ENCODE data around the gene INO80B. TPM values are rescaled to one million over a fixed set of nuclear protein-coding genes. Genes with fewer than 3 reads are reported as not detected.

The INO80B gene
- 10 to 100 TPM; 15.9 to 75.9 (median 36.0) TPM for total RNA-seq

- peaks cover 42% of the 10 kb centered on the region for H3K4me1 ChIP-seq
- no peak for TF ChIP-seq EP300 (IDR thresholded peaks at IDR 0.05)
- TF ChIP-seq POLR2AphosphoS5 (IDR thresholded peaks at IDR 0.05), result peak in 2 of 3 donors; percentile 89 to 96
- no peak for TF ChIP-seq CTCF (IDR thresholded peaks at IDR 0.05)
- no peak for TF ChIP-seq POLR2A (IDR thresholded peaks at IDR 0.05)
- no peaks in the 10 kb centered on the region for H3K36me3 ChIP-seq
- H3K27me3 ChIP-seq, result no peaks in the 10 kb centered on the region
- peak within 1 kb of the TSS; percentile 73 for H3K27ac ChIP-seq
- WGBS, result 2% methylated on average over 26 of the region's 40 CpGs
- peak; percentile 97 to 98 for DNase-seq (ENCODE audit: low spot score in 2 of 2)
- peak within 1 kb of the TSS; percentile 78 for H3K4me3 ChIP-seq
- H3K9me3 ChIP-seq, result no peaks in the 10 kb centered on the region
Observed at GRCh38 chr2:74454654-74455511, at the start of gene INO80B. Gene INO80B (plus strand): TSS chr2:74455087. CDS start chr2:74455117, 30 bp downstream.

GRCh38 chr2:74406035-74406434 is 48.9 kb upstream of the INO80B start:
- TF ChIP-seq EP300 (IDR thresholded peaks at IDR 0.05) (no peak), POLR2AphosphoS5 (IDR thresholded peaks at IDR 0.05) (no peak), POLR2A (IDR thresholded peaks at IDR 0.05) (no peak), CTCF (IDR thresholded peaks at IDR 0.05) (no peak)

GRCh38 chr2:74407682-74408081 is 47.2 kb upstream of the INO80B start:
- 59% methylated on average over 5 of the region's 5 CpGs for WGBS
- H3K9me3 ChIP-seq, result no peaks in the 10 kb centered on the region
- H3K27me3 ChIP-seq, result no peaks in the 10 kb centered on the region
- H3K4me3 ChIP-seq, result no peak overlapping the region
- no peak for DNase-seq (ENCODE audit: low spot score in 2 of 2)
- H3K36me3 ChIP-seq, result no peaks in the 10 kb centered on the region
- H3K4me1 ChIP-seq, result no peaks in the 10 kb centered on the region
- TF ChIP-seq CTCF (IDR thresholded peaks at IDR 0.05), result no peak
- TF ChIP-seq POLR2A (IDR thresholded peaks at IDR 0.05), result no peak
- TF ChIP-seq EP300 (IDR thresholded peaks at IDR 0.05), result no peak
- no peak for TF ChIP-seq POLR2AphosphoS5 (IDR thresholded peaks at IDR 0.05)
- no peak overlapping the region for H3K27ac ChIP-seq

More at GRCh38 chr2:74406035-74406434, 48.9 kb upstream of the INO80B start:
- Histone ChIP-seq H3K36me3 (no peaks in the 10 kb centered on the region), H3K27ac (no peak overlapping the region), H3K27me3 (no peaks in the 10 kb centered on the region), H3K9me3 (no peaks in the 10 kb centered on the region), H3K4me1 (no peaks in the 10 kb centered on the region), H3K4me3 (no peak overlapping the region)
- no peak for DNase-seq (ENCODE audit: low spot score in 2 of 2)

GRCh38 chr2:74413001-74413698 is 41.7 kb upstream of the INO80B start:
- Histone ChIP-seq H3K27me3 (no peaks in the 10 kb centered on the region), H3K4me1 (peaks cover 29% of the 10 kb centered on the region), H3K9me3 (no peaks in the 10 kb centered on the region), H3K4me3 (no peak overlapping the region), H3K27ac (no peak overlapping the region), H3K36me3 (no peaks in the 10 kb centered on the region)
- no peak for DNase-seq (ENCODE audit: low spot score in 2 of 2)
- no peak for TF ChIP-seq CTCF (IDR thresholded peaks at IDR 0.05)
- no peak for TF ChIP-seq EP300 (IDR thresholded peaks at IDR 0.05)
- no peak for TF ChIP-seq POLR2AphosphoS5 (IDR thresholded peaks at IDR 0.05)
- WGBS, result 76% methylated on average over 8 of the region's 8 CpGs

- H3K4me3 ChIP-seq, result peak overlapping the region; percentile 46
- DNase-seq (ENCODE audit: low spot score in 2 of 2), result no peak
Observed at GRCh38 chr2:74414441-74414840, 40.4 kb upstream of the INO80B start.

More at GRCh38 chr2:74414441-74414840, 40.4 kb upstream of the INO80B start:
- Histone ChIP-seq H3K27ac (no peak overlapping the region), H3K27me3 (no peaks in the 10 kb centered on the region), H3K9me3 (no peaks in the 10 kb centered on the region), H3K4me1 (peaks cover 29% of the 10 kb centered on the region), H3K36me3 (no peaks in the 10 kb centered on the region)
- 18% methylated on average over 17 of the region's 19 CpGs for WGBS
- no peak for TF ChIP-seq POLR2A (IDR thresholded peaks at IDR 0.05)
- no peak for TF ChIP-seq EP300 (IDR thresholded peaks at IDR 0.05)
- no peak for TF ChIP-seq POLR2AphosphoS5 (IDR thresholded peaks at IDR 0.05)
- TF ChIP-seq CTCF (IDR thresholded peaks at IDR 0.05), result no peak
